Non-pigmented ciliary epithelial cell (primary cell): Measurements from ENCODE around the gene PWWP2B.
"Not testable (repeated sequence)": the region's sequence is repeated elsewhere in the genome, so short reads cannot be mapped to it uniquely, and the experiment has no call there.

Experiments
- DNase-seq: peaks from one replicate; pipeline ENCODE4 v3.0.0-alpha.2; 2010; ENCODE audit warnings: low read depth

Gene PWWP2B

DNA sequence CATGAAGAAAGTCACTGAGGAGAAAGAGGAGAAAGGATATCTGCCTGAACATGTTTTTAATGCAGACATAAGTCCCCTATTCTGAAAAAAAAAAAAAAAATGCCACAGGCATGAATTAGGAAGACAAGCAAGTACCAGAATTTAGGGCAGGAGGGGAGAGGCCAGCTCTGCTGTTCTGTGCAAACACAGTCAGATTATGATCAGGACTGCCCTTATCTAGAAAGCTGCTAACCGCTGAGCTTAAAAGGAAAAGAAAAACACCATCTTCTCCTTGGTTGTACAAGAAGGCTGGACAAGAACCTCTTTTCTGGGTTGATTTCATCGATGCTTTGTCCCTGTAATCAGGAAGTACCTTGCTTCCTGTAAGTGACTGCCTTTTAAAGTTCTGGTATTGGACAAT lies 15.3 kb upstream of the PWWP2B start:
- DNase-seq, result no peak

DNA sequence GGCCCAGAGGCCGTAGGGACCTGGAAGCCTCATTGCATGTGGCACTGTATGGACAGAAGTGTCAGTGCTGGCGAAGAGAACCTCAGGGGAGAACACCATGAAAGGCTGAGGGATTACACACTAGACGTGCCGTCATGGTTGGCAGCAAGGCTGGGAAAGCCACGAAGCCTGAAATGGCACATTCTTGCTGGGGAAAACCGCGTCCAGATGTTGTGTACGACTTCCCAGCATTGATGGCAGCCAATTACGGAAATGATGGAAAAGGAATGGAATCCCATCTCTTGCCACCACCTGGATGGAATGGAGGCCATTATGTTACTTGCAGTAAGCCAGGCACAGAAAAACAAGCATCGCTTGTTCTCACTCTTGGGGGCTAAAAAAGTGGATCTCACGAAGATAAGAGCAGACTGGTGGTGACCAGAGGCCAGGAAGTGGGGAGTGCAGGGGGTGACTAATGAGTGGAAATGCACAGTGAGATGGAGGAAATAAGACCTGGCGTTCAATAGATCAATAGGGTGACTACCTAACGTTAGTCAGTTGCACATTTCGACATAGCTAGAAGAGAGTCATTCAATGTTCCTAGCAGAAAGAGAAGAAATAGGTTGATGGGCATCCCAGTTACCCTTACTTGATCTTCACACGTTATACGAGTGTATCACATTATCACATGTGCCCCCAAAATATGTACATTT lies 14.6 kb upstream of the PWWP2B start:
- no peak for DNase-seq

DNA sequence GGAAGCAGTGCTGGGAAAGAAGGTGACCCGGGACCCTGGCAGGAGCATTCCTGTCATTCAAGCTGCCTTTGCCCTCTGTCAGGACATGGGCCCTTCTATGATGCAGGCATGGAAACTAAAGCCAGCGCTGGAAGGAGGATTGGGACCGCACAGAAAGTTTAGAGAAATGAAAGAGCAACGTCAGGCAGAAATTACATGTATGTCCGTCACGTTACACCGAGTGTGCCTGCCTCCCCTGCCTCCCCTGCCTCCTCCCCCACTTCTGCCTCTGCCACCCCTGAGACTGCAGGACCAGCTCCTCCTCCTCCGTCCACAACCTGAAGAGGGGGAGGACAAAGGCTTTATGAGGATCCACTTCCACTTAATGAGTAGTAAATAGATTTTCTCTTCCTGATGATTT lies 13.9 kb upstream of the PWWP2B start:
- DNase-seq, result no peak

DNA sequence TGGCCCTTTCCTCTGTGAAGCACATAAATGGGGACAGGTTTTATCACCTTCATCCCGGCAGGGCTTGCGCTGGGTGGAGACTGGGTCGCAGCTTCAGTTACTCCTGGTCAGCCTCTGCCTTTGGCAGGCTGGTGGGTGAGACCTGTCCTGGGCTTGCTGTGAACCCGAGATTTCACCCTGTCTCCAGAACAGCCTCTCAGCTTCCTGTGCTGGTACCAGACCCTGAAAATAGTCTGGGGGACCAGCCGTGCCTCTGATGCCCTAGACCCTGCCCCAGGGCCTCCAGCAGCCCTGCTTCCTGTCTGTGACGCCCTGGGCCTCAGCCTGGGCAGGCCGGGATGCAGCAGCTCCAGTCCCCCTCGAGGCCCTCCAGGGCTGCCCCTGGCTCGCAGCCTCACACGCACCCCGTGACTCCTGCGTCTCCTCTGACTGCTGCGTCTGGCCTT lies 13.2 kb upstream of the PWWP2B start:
- DNase-seq, result no peak

DNA sequence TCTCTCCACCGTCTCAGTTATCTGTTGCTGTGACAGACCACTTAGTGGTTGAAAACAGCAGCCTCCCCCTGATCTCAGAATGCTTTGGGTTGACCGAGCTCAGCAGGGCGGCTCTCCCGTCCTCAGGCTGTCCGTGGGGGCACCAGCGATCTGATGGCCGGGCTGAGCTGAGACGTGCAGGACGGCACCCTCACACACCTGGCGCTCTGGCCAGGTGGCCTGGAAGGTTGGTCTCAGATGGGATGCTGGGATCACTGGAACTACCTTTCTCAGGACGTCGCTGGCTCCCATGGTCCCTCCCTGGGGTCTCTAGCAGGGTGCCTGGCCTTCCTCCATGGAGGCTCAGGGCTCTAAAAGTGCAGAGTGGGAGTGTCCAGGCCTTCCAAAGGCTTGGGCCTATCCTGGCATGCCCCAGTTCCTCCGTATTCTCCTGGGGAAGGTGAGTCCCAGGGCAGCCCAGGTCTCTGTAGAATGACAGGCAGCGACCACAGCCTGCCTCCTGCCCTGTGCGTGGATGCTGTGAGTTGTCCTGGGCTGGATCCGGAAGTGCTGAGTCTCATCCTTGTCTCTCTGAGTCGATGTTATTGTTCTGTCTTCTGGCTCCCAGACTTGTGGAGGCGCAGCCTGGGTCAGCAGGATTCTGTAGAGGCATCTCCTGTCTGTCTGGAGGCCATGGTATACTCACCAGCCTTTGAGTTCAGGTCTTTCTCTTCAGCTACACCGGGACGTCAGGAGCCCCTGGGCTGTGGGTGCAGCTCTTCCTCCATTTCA lies 12.2 kb upstream of the PWWP2B start:
- DNase-seq, result no peak

DNA sequence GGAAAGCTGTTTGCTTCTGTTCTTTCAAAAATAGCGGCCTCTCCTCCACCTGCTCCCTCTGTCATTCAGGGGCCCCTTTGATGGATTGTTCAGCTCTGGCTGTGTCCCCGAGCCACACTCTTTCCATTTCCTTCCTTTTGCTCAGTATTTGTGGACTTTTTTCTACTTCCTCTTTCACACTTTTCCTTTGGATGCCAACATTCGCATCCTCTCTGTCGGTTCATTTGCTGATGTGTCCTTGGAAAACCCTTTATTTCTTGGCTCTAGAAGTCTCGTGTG lies 11.7 kb upstream of the PWWP2B start:
- no peak for DNase-seq

DNA sequence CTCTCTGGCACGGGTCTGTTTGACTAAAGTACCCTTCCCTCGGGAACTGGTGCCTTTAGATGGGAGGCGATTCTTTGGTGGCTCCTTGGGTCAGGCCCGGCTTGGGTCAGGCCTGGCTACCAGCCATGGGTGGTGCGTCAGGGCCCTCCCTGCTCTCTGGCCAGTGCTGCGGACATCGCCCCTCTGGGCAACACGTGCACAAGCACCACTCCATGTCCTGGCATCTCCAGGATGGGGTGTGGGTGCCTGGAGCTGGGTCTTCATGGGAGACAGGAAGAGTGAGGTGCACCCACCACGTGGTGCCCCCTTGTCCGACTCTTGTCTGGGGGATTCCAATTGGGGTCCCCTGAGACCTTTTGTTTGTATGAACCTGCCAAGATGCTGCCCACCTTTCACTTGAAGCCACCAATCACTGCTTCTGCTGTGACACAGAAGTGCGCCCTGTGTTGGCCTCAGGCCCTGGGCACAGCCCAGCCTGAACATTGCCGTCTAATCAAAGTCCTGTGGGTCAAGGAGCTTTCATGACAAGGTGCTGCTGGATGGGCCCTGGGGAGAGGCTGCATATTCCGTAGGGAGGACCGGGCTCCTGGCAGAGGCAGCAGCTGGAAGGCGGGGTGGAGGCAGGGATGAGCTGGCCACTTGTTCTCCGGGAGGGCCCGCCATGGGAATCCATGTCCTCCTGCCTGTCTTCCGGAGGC lies 11.1 kb upstream of the PWWP2B start:
- no peak for DNase-seq

DNA sequence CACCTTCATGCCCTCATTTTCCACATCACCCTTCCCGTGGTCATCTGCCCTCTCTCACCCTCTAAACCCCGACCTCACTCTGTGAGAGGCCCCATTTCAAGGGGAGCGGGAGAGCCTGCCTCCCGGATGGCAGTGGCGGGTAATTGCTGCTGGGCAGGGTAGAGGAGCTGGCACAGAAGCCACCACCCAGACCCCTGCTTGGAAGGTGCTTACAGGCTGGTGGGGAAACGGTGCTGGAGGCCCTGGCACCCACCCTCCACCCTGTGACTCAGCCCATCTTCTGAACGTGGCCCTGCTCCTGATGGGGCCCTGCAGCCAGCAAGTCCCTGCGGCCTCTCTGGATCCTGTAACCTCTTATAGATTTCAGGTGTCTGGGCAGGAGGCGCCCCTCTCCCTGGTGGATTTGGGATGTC lies 10.6 kb upstream of the PWWP2B start:
- no peak for DNase-seq

DNA sequence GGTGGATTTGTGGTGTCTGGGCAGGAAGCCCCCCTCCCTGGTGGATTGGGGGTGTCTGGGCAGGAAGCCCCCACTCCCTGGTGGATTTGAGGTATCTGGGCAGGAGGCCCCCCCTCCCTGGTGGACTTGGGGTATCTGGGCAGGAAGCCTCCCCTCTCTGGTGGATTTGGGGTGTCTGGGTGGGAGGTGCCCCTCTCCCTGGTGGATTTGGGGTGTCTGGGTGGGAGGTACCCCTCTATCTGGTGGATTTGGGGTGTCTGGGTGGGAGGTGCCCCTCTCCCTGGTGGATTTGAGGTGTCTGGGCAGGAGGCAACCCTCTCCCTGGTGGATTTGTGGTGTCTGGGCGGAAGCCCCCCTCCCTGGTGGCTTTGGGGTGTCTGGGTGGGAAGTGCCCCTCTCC lies 10.1 kb upstream of the PWWP2B start:
- DNase-seq, result not testable (repeated sequence)

DNA sequence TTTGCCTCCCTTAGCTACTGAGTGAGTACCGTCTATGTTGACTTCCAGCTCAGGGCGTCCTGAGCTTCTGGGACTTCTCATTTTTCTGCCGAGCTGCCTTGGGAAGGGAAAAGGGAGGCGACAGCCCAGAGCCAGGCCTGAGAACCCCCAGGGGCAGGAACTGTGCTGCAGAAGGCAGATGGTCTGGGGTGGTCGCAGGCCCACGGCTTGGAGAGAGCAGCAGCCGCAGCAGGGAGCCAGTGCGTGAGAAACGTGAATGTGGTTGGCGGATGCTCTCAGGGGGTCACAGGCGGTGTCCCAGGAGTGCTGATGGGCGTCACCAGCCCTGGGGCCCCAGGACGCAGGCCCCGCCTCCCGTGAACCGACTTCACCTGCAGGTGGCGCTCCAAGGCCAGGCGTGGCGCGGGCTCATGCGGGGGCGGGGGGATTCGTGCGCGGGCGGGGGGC lies 9.2 kb upstream of the PWWP2B start:
- DNase-seq, result no peak

DNA sequence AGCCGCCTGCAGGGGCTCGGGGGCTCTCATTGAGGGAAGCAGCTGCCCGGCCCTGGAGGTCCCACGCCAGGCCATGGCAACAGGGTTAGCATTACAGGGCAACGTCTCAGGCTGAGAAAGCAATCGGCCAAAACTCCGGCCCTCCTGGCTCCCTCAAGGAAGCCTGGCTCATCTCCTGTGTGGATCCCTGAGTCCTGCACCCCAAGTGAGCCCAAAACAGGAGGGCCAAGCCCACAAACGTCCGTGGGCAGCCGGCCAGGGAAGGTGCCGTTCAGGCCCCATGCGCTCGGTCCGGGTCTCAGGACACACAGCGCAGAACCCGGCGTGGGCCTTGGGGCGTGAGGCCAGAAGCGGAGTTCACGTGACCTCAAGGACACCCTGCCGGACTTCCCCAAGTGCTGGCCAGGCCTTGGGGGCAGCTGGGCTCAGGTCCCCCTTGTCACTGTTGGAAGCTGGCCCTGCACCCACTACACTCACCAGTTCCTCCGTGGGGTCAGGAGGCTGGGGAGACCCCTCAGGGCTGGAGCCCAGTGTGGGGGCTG lies 8.0 kb upstream of the PWWP2B start:
- DNase-seq, result no peak

DNA sequence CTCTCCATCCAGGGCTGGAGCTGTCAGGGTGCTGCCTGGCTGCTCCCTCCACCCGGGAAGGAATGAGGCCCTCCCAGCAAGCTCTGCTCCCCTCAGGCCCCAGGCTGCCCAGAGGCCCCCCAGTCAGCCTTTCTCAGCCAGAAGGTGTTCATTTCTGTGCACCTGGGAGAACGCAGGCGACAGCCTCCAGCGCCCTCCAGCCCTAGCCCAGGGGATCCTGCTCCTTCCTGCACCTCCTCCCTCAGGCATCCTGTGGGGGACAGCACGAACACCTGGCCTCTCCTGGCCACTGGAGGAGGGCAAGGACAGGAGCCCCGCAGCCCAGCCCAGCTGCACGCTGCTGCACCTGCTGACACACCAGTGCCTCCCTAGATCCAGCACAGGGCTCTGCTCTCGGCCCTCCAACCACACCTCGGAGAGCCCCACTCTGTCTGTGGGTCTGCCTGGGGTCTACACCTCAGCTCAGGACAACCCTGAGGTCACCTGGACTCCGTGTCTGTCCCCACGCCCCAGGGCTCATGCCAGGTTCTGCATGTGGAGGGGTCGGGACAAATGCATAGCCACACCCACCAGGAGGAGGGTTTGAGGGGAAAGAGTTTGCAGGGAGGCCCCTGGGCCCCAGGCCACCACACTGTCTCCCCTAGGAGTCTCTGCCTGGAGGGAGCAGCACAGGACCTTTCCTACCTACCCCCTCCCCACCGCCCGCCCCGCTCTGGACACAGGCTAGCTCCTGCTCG lies 7.4 kb upstream of the PWWP2B start:
- DNase-seq, result no peak

DNA sequence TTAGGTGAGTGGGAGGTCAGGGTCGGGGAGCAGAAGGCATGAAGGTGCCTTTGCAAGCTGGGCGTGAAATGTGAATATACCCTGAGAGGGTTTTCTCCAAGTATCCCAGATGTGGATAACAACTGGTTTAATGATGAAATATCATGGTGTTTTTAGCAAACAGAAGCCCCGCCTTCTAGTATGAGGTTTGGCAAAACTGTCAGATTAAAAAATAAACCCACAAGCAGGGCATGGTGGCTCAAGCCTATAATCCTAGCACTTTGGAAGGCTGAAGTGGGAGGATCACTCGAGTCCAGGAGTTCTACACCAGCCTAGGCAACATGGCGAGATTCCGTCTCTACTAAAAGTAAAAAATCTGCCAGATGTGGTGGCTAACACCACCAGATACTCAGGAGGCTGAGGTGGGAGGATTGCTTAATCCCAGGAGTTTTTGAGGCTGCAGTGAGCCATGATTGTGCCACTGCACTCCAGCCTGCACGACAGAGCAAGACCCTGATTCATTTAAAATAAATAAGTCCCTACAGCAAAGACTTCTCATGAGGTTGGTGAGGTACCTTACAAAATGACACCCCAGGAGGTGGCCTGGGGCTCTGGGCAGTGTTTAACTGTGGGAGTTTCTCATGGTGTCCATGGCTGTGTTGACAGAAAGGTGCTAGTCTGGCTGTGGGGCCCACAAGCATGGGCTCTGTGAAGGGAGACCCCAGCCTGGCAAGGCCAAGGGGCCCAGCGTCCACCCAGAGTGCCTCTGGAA lies 6.7 kb upstream of the PWWP2B start:
- DNase-seq, result no peak

DNA sequence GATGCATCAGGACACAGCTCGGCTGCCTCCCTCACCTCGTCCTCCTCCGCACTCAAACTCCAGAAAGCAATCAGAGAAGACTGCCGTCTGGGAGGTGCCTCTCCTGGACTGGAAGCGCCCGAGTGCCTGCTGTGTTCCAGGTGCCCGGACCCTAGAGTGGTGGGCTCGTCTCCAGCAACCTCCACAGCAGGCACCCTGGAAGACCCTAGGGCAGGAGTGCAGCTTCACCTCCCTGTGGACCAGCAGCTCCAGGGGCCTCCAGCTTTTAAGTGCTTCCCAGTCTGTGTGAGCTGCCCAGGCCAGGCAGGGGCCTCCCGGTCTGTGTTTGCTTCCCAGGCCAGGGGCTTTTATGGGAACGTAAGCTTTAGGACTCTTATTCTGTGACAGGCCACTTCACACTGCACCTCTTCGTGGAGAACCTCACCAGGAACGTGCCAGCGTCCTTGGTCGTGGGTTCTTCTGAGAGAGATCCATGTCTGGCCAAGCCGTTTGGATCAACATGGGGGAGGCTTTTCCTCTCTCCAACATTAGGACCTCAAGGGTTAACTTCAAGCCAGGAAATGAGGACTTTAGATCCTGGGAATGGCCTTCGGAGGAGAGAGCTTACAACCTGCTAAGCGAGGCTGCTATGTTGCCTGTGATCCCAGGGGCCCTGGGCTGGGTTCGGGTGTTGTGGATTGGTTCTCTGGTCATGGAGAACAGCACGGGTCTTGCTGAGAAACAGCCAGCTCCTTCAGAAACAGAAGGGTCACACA lies 5.9 kb upstream of the PWWP2B start:
- no peak for DNase-seq

DNA sequence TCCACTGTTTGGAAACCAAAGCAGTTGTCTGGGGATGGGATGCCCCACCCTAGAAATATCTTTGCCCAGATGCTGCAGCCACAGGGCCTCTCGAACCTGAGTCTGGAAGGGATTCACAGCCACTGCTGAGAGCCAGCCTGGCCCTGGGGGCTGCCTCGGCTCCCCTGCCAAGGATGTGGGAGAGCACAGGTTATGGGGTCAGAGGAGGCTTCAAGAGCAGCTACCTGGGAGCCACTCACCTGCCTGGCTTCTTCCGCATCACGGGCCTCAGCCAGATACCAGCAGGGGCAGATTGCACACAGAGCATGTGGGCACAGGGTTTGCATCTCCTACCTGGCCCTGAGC lies 5.4 kb upstream of the PWWP2B start:
- DNase-seq, result no peak

DNA sequence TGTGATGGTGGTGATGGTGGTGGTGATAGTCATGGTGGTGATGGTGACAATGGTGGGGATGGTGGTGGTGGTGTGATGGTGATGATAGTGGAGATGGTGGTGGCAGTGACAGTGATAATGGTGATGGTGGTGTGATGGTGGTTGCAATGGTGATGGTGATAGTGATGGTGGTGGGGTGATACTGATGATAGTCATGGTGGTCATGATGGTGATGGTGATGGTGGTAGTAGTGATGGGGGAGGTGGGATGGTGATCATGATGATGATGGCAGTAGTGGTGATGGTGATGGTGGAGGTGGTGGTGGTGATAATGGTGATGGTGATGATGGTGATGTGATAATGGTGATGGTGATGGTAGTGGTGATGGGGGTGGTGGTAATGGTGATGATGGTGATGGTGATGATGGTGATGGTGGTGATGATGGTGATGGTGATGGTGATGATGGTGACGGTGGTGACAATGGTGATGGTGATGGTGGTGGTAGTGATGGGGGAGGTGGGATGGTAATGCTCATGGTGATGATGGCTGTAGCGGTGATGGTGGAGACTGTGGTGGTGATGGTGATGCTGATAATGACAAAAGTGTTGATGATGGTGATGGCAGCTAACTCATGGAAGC lies 4.7 kb upstream of the PWWP2B start:
- DNase-seq, result no peak

DNA sequence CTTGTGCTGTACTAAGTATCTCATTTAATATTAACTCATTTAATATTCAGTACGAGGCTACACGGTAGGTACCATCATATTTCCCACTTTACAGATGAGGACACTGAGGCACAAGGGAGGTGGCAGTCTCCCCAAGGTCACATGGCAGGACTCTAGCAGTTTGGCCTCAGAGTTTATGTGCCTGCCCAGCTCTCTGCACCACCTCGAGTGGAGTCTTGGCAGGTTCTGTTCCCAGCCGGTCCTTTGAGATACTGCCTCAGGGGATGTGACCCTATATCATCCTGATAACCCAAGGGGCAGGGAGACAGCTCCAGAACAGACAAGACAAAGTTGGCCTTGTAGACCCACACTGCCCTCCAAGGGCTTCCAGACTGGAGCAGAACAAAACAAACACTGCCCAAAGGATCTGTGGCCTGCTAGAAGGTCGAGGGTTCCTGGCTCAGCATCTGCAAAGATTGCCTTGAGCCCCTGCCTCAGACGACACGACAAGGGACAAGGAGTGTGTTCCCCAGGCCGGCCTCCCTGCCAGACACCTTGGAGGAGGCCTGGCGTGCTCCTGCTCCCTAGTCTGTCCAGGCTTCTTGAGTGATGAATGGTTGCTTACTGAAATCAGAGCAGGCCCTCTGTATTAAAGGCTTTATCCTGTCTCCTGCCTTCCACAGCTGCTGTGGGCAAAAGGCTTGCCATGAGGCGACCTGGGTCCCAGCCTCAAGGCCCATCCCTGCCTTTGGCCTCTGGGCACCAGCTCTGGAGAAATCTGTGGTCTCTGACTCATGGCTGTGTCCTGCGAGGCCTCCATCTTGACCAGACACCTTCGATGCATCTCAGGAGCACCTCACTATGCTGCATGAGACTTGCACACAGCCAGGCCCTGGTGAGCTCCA lies 3.9 kb upstream of the PWWP2B start:
- DNase-seq, result no peak

DNA sequence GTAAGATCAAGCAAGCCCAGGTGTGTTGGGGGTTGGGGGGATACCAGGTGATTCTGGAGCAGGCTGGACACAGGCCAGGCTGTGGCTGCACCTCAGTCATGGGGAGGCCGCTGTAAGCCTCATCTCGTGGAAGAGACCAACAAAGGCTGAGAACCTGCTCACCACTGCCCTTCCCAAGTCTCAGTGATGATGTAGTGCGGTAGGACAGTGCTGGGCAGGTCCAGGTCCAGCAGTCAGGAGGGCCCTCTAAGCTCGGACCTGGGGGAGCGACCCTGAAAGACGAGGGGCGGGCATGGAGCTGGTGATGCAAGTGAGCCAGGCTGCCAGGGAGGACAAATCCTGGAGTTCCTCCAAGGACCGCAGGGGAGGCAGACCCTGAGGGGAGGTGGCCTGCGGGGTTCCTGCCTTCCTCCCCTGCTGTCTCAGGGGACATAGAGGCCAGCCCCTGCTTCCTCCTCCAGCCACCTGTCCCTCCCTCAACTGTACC lies 3.3 kb upstream of the PWWP2B start:
- DNase-seq, result no peak

DNA sequence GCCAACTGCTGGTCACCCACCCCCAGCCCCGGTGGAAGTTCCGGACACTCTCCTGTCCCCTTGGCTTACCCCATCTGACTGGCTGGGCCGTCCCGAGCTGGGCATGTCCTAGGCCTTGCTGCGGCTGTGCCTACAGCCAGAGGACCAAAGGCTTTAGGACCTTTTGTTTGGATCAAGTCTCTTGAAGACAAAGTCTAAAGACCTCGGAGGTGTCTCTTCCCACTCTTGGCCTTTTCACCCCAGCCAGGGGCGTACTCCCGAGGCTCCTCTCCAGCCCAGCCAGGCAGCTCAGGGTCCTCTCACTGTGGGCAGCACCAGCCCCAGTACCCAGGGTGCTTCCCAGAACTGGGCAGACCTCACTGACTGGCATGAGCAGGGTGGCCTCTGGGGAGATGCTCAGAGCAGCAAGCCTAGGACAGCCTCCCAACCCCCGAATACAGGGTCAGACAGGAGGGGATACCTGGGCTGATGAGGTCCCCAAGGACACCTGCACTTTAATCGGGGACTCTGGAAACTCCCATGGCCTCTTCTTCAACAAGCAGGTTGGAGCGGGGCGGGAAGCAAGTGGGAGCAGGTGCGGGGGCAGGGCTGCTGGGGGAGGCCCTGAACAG lies 2.7 kb upstream of the PWWP2B start:
- no peak for DNase-seq
